Measurements from ENCODE around the gene KLHL22. TPM values are rescaled to one million over a fixed set of nuclear protein-coding genes. Genes with fewer than 3 reads are reported as not detected.

The KLHL22 gene
- total and polyA plus RNA-seq, 7 donors, result 8.4 to 24.3 (median 14.6) TPM

DNA sequence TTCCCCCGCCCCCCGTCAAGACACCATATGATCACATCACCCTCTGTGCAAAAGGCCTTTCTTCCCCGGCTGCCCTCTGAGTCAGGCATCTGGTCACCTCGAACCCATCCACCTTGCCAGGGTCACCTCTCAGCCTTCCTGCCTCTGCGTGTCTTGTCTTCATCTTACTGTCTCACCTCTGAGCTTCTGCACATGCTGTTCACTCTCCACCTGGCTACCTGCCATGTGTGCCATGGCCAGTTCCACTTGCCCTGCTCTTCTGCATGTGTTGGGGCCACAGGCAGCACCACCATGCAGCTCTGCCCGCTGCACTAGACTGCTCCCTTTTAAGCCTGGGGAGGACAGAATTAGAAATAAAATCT, 91.8 kb downstream of the KLHL22 start:
- Histone ChIP-seq H3K27me3 (ENCODE audit: insufficient read depth in 3 of 3, low read length in 2 of 3) (no peaks in the 10 kb centered on the region), H3K27ac (no peak overlapping the region), H3K4me1 (no peaks in the 10 kb centered on the region), H3K9me3 (no peaks in the 10 kb centered on the region), H3K36me3 (ENCODE audit: insufficient read depth in 1 of 2, low read depth in 1 of 2) (peaks cover 0 to 49% of the 10 kb centered on the region in 2 donors), H3K4me3 (no peak overlapping the region)
- intact Hi-C loops (cut with DNase I), result no loop called here
- DNase-seq (no peak), ATAC-seq (no peak)
- 95 to 98% (median 97%) methylated on average over 6 of the region's 6 CpGs for WGBS, 3 donors
- no peak for TF ChIP-seq CTCF (IDR thresholded peaks at IDR 0.05)

DNA sequence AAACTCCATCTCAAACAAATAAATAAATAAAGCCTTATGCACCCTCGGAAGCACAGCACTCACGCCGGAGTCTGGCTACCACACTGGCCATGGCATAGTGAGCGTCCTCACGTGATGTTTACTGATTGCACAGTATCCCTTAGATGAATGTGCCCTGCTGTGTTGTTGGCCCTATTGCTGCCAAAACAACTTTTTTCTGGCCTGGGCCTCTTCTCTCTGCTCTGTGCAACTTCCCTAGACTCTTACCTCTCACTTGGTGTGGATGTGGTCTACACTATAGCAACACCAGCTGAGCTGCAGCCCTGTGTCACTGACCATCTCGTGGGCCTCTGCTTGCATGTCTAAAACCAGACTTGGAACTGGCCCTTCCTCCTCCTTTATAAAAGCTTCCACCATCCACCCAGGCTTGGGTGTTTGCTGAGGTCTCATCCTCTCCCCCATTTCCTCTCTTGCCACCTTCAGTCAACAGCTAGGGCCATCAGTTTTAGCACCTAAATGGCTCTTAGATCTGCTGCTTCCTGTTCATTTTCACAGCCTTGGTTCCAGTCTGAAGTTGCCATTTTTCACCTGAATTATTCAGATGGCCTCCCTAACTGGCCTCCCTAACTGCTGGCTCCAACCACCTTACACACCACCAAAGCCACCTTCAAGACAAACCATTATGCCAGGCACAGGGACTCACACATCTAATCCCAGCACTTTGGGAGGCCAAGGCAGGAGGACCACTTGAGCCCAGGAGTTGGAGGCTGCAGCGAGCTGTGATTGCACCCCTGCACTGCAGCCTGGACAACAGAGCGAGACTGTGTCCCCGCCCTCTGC, 92.4 kb downstream of the KLHL22 start:
- Histone ChIP-seq H3K4me3 (no peak overlapping the region), H3K9me3 (no peaks in the 10 kb centered on the region), H3K36me3 (ENCODE audit: insufficient read depth in 1 of 2, low read depth in 1 of 2) (peaks cover 0 to 49% of the 10 kb centered on the region in 2 donors), H3K4me1 (no peaks in the 10 kb centered on the region), H3K27ac (no peak overlapping the region), H3K27me3 (ENCODE audit: insufficient read depth in 3 of 3, low read length in 2 of 3) (no peaks in the 10 kb centered on the region)
- TF ChIP-seq CTCF (IDR thresholded peaks at IDR 0.05), result no peak
- ATAC-seq, result no peak
- 95 to 97% (median 95%) methylated on average over 9 of the region's 9 CpGs for WGBS, 3 donors
- DNase-seq, result no peak
- intact Hi-C loops (cut with DNase I), result no loop called here

GRCh38 chr22:20401376-20402014, 94.1 kb downstream of the KLHL22 start:
- Histone ChIP-seq H3K27me3 (ENCODE audit: insufficient read depth in 3 of 3, low read length in 2 of 3) (no peaks in the 10 kb centered on the region), H3K9me3 (no peaks in the 10 kb centered on the region), H3K27ac (no peak overlapping the region), H3K4me3 (no peak overlapping the region), H3K4me1 (no peaks in the 10 kb centered on the region), H3K36me3 (ENCODE audit: insufficient read depth in 1 of 2, low read depth in 1 of 2) (peaks cover 0 to 36% of the 10 kb centered on the region in 2 donors)
- intact Hi-C loops (cut with DNase I), result no loop called here
- no peak for ATAC-seq
- no peak for DNase-seq
- 96 to 98% (median 97%) methylated on average over 12 to 13 of the region's 13 CpGs for WGBS, 3 donors
- no peak for TF ChIP-seq CTCF (IDR thresholded peaks at IDR 0.05)

- no peak for DNase-seq
- ATAC-seq, result no peak
- Histone ChIP-seq H3K36me3 (ENCODE audit: insufficient read depth in 1 of 2, low read depth in 1 of 2) (peaks cover 0 to 29% of the 10 kb centered on the region in 2 donors), H3K4me1 (peaks cover 3% of the 10 kb centered on the region), H3K4me3 (no peak overlapping the region), H3K9me3 (no peaks in the 10 kb centered on the region), H3K27me3 (ENCODE audit: insufficient read depth in 3 of 3, low read length in 2 of 3) (no peaks in the 10 kb centered on the region), H3K27ac (no peak overlapping the region)
- WGBS, 3 donors, result 92 to 95% (median 93%) methylated on average over 15 of the region's 15 CpGs
- no peak for TF ChIP-seq CTCF (IDR thresholded peaks at IDR 0.05)
- intact Hi-C loops (cut with DNase I), result no loop called here
Measured at GRCh38 chr22:20400606-20401375, 94.8 kb downstream of the KLHL22 start.

All from psoas muscle (tissue), 8 donors.